ENCODE measurements around the gene SC5D. TPM values are rescaled to one million over a fixed set of nuclear protein-coding genes. Genes with fewer than 3 reads are reported as not detected.

The SC5D gene
- total RNA-seq, 1 donor from 2014 or later = 57.7 TPM

DNA sequence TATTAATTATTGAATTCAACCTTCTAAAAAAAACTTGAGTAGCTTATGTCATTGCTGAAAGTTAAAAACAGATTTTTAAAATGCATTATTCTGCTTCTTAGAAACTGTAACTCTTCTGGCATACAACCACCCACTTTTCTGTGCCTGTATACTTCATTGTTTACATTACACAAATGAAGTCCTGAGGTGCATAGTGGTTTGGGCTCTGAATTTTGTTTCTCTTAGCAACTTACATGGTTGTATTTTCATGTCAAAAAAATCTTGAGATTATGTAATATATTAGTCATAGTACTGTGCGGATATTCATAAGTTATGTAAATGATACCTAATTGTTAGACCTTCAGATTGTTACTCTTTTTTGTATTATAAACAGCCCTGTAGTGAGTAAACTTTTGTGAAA lies 12.2 kb downstream of the SC5D start:
- no peak overlapping the region for H3K27ac Mint-ChIP-seq (ENCODE audit: unreplicated experiment)
- H3K36me3 Mint-ChIP-seq (ENCODE audit: unreplicated experiment) = no peaks in the 10 kb centered on the region
- no peak overlapping the region for H3K4me3 Mint-ChIP-seq (ENCODE audit: unreplicated experiment)
- TF ChIP-seq, protein P1, sequence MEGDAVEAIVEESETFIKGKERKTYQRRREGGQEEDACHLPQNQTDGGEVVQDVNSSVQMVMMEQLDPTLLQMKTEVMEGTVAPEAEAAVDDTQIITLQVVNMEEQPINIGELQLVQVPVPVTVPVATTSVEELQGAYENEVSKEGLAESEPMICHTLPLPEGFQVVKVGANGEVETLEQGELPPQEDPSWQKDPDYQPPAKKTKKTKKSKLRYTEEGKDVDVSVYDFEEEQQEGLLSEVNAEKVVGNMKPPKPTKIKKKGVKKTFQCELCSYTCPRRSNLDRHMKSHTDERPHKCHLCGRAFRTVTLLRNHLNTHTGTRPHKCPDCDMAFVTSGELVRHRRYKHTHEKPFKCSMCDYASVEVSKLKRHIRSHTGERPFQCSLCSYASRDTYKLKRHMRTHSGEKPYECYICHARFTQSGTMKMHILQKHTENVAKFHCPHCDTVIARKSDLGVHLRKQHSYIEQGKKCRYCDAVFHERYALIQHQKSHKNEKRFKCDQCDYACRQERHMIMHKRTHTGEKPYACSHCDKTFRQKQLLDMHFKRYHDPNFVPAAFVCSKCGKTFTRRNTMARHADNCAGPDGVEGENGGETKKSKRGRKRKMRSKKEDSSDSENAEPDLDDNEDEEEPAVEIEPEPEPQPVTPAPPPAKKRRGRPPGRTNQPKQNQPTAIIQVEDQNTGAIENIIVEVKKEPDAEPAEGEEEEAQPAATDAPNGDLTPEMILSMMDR (IDR thresholded peaks at IDR 0.05; ENCODE audit: partially characterized antibody, unreplicated experiment) = no peak
- no peaks in the 10 kb centered on the region for H3K9me3 Mint-ChIP-seq (ENCODE audit: unreplicated experiment)
- H3K4me1 Mint-ChIP-seq (ENCODE audit: low read depth, unreplicated experiment) = peaks cover 14% of the 10 kb centered on the region
- no peak for DNase-seq
- no peaks in the 10 kb centered on the region for H3K27me3 Mint-ChIP-seq (ENCODE audit: unreplicated experiment)

DNA sequence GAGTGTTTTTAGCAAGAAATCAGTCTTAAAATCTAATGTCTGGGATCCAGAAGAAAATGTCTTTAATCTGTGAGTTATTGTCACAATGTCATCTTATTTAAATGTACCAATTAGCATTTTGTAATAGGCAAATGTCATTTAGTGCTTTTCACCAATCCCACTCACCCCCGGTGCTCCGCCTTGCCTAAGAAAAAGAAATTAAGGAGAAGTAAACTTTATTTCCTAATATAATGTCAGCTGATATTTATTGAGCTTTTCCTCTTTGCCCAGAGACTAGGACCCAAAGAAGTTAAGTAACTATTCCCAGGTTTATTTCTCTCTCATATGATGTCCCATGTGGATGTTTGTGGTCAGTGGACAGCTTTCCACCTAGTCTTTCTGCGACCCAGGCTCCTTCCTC lies 16.2 kb downstream of the SC5D start:
- H3K27me3 Mint-ChIP-seq (ENCODE audit: unreplicated experiment) = no peaks in the 10 kb centered on the region
- no peak overlapping the region for H3K4me3 Mint-ChIP-seq (ENCODE audit: unreplicated experiment)
- H3K27ac Mint-ChIP-seq (ENCODE audit: unreplicated experiment) = no peak overlapping the region
- H3K36me3 Mint-ChIP-seq (ENCODE audit: unreplicated experiment) = no peaks in the 10 kb centered on the region
- TF ChIP-seq, protein P1 (IDR thresholded peaks at IDR 0.05; ENCODE audit: partially characterized antibody, unreplicated experiment) = no peak
- no peak for DNase-seq
- peaks cover 1% of the 10 kb centered on the region for H3K4me1 Mint-ChIP-seq (ENCODE audit: low read depth, unreplicated experiment)
- H3K9me3 Mint-ChIP-seq (ENCODE audit: unreplicated experiment) = no peaks in the 10 kb centered on the region

GRCh38 chr11:121309688-121310087 lies 17.1 kb downstream of the SC5D start:
- H3K36me3 Mint-ChIP-seq (ENCODE audit: unreplicated experiment) = no peaks in the 10 kb centered on the region
- H3K9me3 Mint-ChIP-seq (ENCODE audit: unreplicated experiment) = no peaks in the 10 kb centered on the region
- no peak for DNase-seq
- H3K27ac Mint-ChIP-seq (ENCODE audit: unreplicated experiment) = no peak overlapping the region
- TF ChIP-seq, protein P1 (IDR thresholded peaks at IDR 0.05; ENCODE audit: partially characterized antibody, unreplicated experiment) = no peak
- H3K4me3 Mint-ChIP-seq (ENCODE audit: unreplicated experiment) = no peak overlapping the region
- peaks cover 1% of the 10 kb centered on the region for H3K4me1 Mint-ChIP-seq (ENCODE audit: low read depth, unreplicated experiment)
- no peaks in the 10 kb centered on the region for H3K27me3 Mint-ChIP-seq (ENCODE audit: unreplicated experiment)

- peaks cover 1% of the 10 kb centered on the region for H3K4me1 Mint-ChIP-seq (ENCODE audit: low read depth, unreplicated experiment)
Observed at GRCh38 chr11:121310908-121311307, 18.3 kb downstream of the SC5D start.

GRCh38 chr11:121311373-121311772 lies 18.8 kb downstream of the SC5D start:
- no peak overlapping the region for H3K4me3 Mint-ChIP-seq (ENCODE audit: unreplicated experiment)
- no peaks in the 10 kb centered on the region for H3K27me3 Mint-ChIP-seq (ENCODE audit: unreplicated experiment)

More at GRCh38 chr11:121310908-121311307, 18.3 kb downstream of the SC5D start:
- Mint-ChIP-seq H3K9me3 (ENCODE audit: unreplicated experiment) (no peaks in the 10 kb centered on the region), H3K4me3 (ENCODE audit: unreplicated experiment) (no peak overlapping the region), H3K36me3 (ENCODE audit: unreplicated experiment) (no peaks in the 10 kb centered on the region), H3K27ac (ENCODE audit: unreplicated experiment) (no peak overlapping the region), H3K27me3 (ENCODE audit: unreplicated experiment) (no peaks in the 10 kb centered on the region)
- TF ChIP-seq, protein P1 (IDR thresholded peaks at IDR 0.05; ENCODE audit: partially characterized antibody, unreplicated experiment) = no peak
- DNase-seq = no peak

More at GRCh38 chr11:121311373-121311772, 18.8 kb downstream of the SC5D start:
- TF ChIP-seq, protein P1 (IDR thresholded peaks at IDR 0.05; ENCODE audit: partially characterized antibody, unreplicated experiment) = no peak
- H3K9me3 Mint-ChIP-seq (ENCODE audit: unreplicated experiment) = no peaks in the 10 kb centered on the region
- peaks cover 1% of the 10 kb centered on the region for H3K4me1 Mint-ChIP-seq (ENCODE audit: low read depth, unreplicated experiment)
- no peak overlapping the region for H3K27ac Mint-ChIP-seq (ENCODE audit: unreplicated experiment)
- no peak for DNase-seq
- H3K36me3 Mint-ChIP-seq (ENCODE audit: unreplicated experiment) = no peaks in the 10 kb centered on the region

Data from glutamatergic neuron (in vitro differentiated cells).